Measurements from ENCODE around the gene ULK3.

DNA sequence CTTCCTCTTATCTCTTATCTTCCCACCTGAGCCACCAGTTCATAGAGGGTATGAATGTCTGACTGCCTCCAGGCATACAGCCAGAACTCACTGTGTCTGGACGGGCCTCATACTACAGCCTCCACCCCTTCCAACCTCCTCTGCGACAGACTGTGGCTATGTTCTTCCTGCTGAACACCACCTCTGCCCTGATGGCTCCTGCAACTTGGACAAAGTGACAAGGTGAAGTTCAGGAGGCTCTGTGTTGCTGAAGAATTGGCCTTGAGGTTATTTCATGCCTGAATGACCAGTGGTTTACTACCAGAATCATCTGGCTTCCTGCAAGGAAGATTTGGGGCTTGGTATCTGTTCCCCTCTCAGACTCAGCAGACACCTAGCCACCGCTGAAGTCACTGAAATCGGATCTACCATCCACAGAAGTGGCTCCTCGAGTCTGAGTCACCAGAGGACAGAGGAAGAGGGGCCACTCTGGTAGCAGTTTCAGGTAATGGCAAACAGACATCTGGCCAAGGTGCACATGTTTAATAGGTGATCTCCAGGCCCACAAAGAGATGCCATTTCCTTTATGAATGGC, 14.2 kb upstream of the ULK3 start:
- TF ChIP-seq, protein P1, sequence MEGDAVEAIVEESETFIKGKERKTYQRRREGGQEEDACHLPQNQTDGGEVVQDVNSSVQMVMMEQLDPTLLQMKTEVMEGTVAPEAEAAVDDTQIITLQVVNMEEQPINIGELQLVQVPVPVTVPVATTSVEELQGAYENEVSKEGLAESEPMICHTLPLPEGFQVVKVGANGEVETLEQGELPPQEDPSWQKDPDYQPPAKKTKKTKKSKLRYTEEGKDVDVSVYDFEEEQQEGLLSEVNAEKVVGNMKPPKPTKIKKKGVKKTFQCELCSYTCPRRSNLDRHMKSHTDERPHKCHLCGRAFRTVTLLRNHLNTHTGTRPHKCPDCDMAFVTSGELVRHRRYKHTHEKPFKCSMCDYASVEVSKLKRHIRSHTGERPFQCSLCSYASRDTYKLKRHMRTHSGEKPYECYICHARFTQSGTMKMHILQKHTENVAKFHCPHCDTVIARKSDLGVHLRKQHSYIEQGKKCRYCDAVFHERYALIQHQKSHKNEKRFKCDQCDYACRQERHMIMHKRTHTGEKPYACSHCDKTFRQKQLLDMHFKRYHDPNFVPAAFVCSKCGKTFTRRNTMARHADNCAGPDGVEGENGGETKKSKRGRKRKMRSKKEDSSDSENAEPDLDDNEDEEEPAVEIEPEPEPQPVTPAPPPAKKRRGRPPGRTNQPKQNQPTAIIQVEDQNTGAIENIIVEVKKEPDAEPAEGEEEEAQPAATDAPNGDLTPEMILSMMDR (IDR thresholded peaks at IDR 0.05): no peak
- TF ChIP-seq POLR2A (IDR thresholded peaks at IDR 0.05): no peak
